ENCODE measurements around the gene ERGIC2.

The ERGIC2 gene

DNA sequence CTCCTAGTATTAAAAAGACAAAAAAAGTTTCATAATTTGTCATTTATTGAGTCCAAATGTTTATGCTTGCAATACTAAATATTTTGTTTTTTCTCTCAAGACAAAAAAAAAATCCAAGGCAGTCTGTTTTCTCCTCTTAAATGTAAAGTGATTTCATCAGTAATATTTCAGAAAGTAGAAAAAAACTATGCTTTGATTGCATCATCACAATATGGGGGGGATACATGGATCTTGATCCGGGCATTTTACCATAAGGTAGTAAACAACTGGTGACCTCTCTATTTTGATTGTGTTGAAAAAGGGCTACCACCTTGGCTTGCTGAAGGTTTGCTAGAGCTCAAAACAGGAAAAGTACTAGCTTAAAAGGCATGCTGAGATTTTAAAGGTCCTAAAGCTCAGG, 43.6 kb downstream of the ERGIC2 start:
- no peak for TF ChIP-seq ZNF565 (CRISPR knock-in tag; conservative IDR thresholded peaks at IDR 0.05; ENCODE audit: low read depth)
- TF ChIP-seq PPARA (CRISPR knock-in tag; IDR thresholded peaks at IDR 0.05; ENCODE audit: borderline replicate concordance) = no peak
- TF ChIP-seq ARNTL (CRISPR knock-in tag; IDR thresholded peaks at IDR 0.05; ENCODE audit: borderline replicate concordance, low read depth) = no peak
- no peak for TF ChIP-seq ZFP30 (CRISPR knock-in tag; IDR thresholded peaks at IDR 0.05)
- TF ChIP-seq RARB (CRISPR knock-in tag; IDR thresholded peaks at IDR 0.05) = no peak
- TF ChIP-seq ISL1 (CRISPR knock-in tag; IDR thresholded peaks at IDR 0.05) = no peak
- no peak for TF ChIP-seq ZNF70 (CRISPR knock-in tag; IDR thresholded peaks at IDR 0.05)
- TF ChIP-seq, protein P1, sequence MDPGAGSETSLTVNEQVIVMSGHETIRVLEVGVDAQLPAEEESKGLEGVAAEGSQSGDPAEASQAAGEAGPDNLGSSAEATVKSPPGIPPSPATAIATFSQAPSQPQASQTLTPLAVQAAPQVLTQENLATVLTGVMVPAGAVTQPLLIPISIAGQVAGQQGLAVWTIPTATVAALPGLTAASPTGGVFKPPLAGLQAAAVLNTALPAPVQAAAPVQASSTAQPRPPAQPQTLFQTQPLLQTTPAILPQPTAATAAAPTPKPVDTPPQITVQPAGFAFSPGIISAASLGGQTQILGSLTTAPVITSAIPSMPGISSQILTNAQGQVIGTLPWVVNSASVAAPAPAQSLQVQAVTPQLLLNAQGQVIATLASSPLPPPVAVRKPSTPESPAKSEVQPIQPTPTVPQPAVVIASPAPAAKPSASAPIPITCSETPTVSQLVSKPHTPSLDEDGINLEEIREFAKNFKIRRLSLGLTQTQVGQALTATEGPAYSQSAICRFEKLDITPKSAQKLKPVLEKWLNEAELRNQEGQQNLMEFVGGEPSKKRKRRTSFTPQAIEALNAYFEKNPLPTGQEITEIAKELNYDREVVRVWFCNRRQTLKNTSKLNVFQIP (CRISPR knock-in tag; IDR thresholded peaks at IDR 0.05; ENCODE audit: borderline replicate concordance, low read depth) = no peak
- no peak for TF ChIP-seq ZNF8 (CRISPR knock-in tag; IDR thresholded peaks at IDR 0.05)
- TF ChIP-seq TOX (CRISPR knock-in tag; IDR thresholded peaks at IDR 0.05; ENCODE audit: borderline replicate concordance) = no peak
- TF ChIP-seq ESRRG (CRISPR knock-in tag; IDR thresholded peaks at IDR 0.05) = no peak
- ATAC-seq = no peak

DNA sequence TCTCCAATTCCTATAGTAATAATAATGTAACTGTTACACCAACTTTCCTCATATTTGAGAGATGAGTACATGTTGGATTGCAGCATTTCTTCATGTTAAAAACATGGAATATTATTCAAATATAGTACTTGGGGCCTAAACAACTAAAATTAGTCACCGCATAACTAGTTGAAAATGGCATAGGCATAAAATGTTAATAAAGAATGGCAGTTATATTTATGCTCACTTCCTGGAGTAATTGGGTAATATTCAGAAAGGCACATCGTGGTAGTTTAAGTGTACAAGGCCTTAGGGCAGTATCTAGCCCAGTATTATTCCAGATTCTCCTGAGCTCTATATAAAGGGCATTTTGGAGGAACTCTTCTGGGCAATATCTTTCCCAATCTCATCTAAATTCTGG, 46.0 kb downstream of the ERGIC2 start:
- no peak for ATAC-seq
- TF ChIP-seq PPARA (CRISPR knock-in tag; IDR thresholded peaks at IDR 0.05; ENCODE audit: borderline replicate concordance) (no peak), CSDC2 (CRISPR knock-in tag; IDR thresholded peaks at IDR 0.05) (no peak), BACH2 (CRISPR knock-in tag; IDR thresholded peaks at IDR 0.05; ENCODE audit: borderline replicate concordance) (no peak), ZFP30 (CRISPR knock-in tag; IDR thresholded peaks at IDR 0.05) (no peak), ZFP3 (CRISPR knock-in tag; IDR thresholded peaks at IDR 0.05) (no peak), TCF4 (CRISPR knock-in tag; IDR thresholded peaks at IDR 0.05; ENCODE audit: borderline replicate concordance) (no peak), GLIS3 (CRISPR knock-in tag; IDR thresholded peaks at IDR 0.05) (no peak), ESRRG (CRISPR knock-in tag; IDR thresholded peaks at IDR 0.05) (no peak), SNAI2 (CRISPR knock-in tag; IDR thresholded peaks at IDR 0.05) (no peak), TOX (CRISPR knock-in tag; IDR thresholded peaks at IDR 0.05; ENCODE audit: borderline replicate concordance) (no peak), ZC3H10 (CRISPR knock-in tag; IDR thresholded peaks at IDR 0.05) (no peak)
- TF ChIP-seq, protein P1 (CRISPR knock-in tag; IDR thresholded peaks at IDR 0.05; ENCODE audit: borderline replicate concordance, low read depth) = no peak

DNA sequence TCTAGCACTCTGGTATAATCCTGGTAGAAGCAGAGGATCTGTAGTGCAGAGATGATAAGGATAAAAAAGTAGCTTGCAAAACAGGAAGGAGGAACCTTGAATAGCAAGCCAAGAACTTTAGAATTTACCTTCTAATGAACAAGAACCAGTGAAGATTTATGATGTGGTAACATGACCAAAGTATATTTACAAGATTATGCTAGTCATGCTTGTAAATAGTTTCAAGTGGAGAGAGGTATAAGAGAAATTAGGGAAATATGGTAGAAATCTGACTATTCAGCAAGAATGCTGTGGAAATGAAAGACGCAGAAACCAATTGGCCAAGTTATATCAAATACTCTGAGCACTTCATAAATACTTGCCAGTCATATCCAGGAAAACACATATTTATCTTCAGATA, 47.8 kb downstream of the ERGIC2 start:
- no peak for TF ChIP-seq ZNF565 (CRISPR knock-in tag; conservative IDR thresholded peaks at IDR 0.05; ENCODE audit: low read depth)
- TF ChIP-seq, protein P2, sequence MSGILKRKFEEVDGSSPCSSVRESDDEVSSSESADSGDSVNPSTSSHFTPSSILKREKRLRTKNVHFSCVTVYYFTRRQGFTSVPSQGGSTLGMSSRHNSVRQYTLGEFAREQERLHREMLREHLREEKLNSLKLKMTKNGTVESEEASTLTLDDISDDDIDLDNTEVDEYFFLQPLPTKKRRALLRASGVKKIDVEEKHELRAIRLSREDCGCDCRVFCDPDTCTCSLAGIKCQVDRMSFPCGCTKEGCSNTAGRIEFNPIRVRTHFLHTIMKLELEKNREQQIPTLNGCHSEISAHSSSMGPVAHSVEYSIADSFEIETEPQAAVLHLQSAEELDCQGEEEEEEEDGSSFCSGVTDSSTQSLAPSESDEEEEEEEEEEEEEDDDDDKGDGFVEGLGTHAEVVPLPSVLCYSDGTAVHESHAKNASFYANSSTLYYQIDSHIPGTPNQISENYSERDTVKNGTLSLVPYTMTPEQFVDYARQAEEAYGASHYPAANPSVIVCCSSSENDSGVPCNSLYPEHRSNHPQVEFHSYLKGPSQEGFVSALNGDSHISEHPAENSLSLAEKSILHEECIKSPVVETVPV (CRISPR knock-in tag; IDR thresholded peaks at IDR 0.05) = no peak
- no peak for TF ChIP-seq ZC3H10 (CRISPR knock-in tag; IDR thresholded peaks at IDR 0.05)
- TF ChIP-seq ZNF8 (CRISPR knock-in tag; IDR thresholded peaks at IDR 0.05) = no peak
- TF ChIP-seq OSR1 (CRISPR knock-in tag; IDR thresholded peaks at IDR 0.05) = no peak
- no peak for TF ChIP-seq RARB (CRISPR knock-in tag; IDR thresholded peaks at IDR 0.05)
- no peak for TF ChIP-seq CSDC2 (CRISPR knock-in tag; IDR thresholded peaks at IDR 0.05)
- TF ChIP-seq, protein P3, sequence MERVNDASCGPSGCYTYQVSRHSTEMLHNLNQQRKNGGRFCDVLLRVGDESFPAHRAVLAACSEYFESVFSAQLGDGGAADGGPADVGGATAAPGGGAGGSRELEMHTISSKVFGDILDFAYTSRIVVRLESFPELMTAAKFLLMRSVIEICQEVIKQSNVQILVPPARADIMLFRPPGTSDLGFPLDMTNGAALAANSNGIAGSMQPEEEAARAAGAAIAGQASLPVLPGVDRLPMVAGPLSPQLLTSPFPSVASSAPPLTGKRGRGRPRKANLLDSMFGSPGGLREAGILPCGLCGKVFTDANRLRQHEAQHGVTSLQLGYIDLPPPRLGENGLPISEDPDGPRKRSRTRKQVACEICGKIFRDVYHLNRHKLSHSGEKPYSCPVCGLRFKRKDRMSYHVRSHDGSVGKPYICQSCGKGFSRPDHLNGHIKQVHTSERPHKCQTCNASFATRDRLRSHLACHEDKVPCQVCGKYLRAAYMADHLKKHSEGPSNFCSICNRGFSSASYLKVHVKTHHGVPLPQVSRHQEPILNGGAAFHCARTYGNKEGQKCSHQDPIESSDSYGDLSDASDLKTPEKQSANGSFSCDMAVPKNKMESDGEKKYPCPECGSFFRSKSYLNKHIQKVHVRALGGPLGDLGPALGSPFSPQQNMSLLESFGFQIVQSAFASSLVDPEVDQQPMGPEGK (CRISPR knock-in tag; IDR thresholded peaks at IDR 0.05; ENCODE audit: borderline replicate concordance) = no peak
- TF ChIP-seq, protein P1 (CRISPR knock-in tag; IDR thresholded peaks at IDR 0.05; ENCODE audit: borderline replicate concordance, low read depth) = no peak
- no peak for TF ChIP-seq SNAI2 (CRISPR knock-in tag; IDR thresholded peaks at IDR 0.05)
- no peak for TF ChIP-seq TCF4 (CRISPR knock-in tag; IDR thresholded peaks at IDR 0.05; ENCODE audit: borderline replicate concordance)
- no peak for TF ChIP-seq ZFP30 (CRISPR knock-in tag; IDR thresholded peaks at IDR 0.05)
- TF ChIP-seq ZFP3 (CRISPR knock-in tag; IDR thresholded peaks at IDR 0.05) = no peak
- TF ChIP-seq, protein P4, sequence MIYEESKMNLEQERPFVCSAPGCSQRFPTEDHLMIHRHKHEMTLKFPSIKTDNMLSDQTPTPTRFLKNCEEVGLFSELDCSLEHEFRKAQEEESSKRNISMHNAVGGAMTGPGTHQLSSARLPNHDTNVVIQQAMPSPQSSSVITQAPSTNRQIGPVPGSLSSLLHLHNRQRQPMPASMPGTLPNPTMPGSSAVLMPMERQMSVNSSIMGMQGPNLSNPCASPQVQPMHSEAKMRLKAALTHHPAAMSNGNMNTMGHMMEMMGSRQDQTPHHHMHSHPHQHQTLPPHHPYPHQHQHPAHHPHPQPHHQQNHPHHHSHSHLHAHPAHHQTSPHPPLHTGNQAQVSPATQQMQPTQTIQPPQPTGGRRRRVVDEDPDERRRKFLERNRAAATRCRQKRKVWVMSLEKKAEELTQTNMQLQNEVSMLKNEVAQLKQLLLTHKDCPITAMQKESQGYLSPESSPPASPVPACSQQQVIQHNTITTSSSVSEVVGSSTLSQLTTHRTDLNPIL (CRISPR knock-in tag; IDR thresholded peaks at IDR 0.05; ENCODE audit: low read depth) = no peak
- no peak for TF ChIP-seq BACH2 (CRISPR knock-in tag; IDR thresholded peaks at IDR 0.05; ENCODE audit: borderline replicate concordance)
- no peak for ATAC-seq
